GM23248 (cell line): ENCODE data around the gene PRSS1.

Experiments
- EZH2 ChIP-seq: fragments of 200-600 bp; sonication (generic); IDR thresholded peaks from 2 replicates; pipeline ENCODE4 v1.6.1; 2018; ENCODE audit warnings: antibody characterized with exemption, mild to moderate bottlenecking; ENCODE audit not compliant: insufficient read depth, poor library complexity, severe bottlenecking
- EZH2phosphoT487 ChIP-seq: fragments of 200-600 bp; sonication (generic); IDR thresholded peaks from 2 replicates; pipeline ENCODE4 v1.6.1; 2018; ENCODE audit warnings: antibody characterized with exemption, moderate library complexity, mild to moderate bottlenecking, low read depth; ENCODE audit not compliant: insufficient read depth

GRCh38 chr7:142790555-142790954 lies 41.3 kb downstream of the PRSS1 start:
- TF ChIP-seq EZH2 (no peak), EZH2phosphoT487 (no peak)
